Hepatic stellate cell (primary cell): ENCODE data around the gene ZNF536.

ENCODE experiments used
- DNase-seq: peaks from one replicate; pipeline ENCODE4 v3.0.0; 2011; ENCODE audit warnings: low spot score

Gene ZNF536

DNA sequence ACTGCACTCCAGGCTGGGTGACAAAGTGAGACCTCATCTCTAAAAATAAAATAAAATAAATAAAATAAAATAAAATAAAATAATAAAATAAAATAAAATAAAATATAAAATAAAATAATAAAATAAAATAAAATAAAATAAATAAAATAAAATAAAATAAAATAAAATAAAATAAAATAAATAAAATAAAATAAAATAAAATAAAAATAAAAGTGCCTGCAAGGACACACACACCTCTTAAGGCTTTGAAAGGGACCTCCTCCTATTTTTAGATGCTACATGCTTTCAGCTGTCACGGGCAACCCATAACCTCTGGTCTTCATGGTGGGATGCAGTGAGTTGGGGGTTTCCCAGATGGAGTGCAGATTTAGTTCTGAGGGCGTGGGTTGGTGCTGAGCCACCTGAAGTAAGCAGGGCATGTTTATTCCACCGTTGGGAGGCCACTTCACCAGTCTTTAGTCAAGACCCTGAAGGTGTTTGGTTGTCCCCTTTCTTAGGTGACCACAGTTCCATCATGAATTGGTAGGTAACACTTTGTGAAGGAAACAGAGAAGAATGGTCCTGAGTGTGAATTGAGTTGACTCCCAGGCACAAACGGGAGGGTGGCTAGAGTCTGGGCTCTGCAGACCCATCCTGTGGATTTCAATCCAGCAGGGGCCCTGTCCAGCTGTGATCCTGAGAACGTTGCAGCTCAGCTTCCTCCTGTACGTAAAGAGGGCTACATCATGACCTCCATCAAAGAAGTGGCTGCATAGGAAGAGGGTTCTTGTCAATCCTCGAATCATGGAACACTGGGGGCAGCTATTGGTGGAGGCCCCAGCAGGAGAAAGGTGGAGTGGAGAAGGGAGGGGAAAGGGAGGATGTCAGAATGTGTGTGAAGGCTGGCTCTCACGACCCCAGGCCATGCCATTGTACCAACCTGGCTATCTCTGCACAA lies 234.2 kb downstream of the ZNF536 start:
- no peak for DNase-seq
